Vagina (tissue), 2 donors: ENCODE results near the gene SMG6. TPM values are rescaled to one million over a fixed set of nuclear protein-coding genes. Genes with fewer than 3 reads are reported as not detected.

Experiments used
- DNase-seq, 2 donors: peaks; one replicate each; pipeline ENCODE4 v3.0.0-alpha.2; 2017; ENCODE audit errors: extremely low spot score in 2 of 2
- H3K27ac ChIP-seq: fragments of 200-600 bp; sonication (generic); one replicate; pipeline ENCODE4 v1.5.1; 2019
- H3K27me3 ChIP-seq: fragments of 200-600 bp; sonication (generic); one replicate; pipeline ENCODE4 v1.5.1; 2019
- H3K36me3 ChIP-seq, 2 donors: fragments of 200-600 bp; sonication (generic); one replicate each; pipeline ENCODE4 v1.5.1; 2017 to 2019
- H3K4me1 ChIP-seq: fragments of 200-600 bp; sonication (generic); one replicate; pipeline ENCODE4 v1.5.1; 2019
- H3K4me3 ChIP-seq, 2 donors: fragments of 200-600 bp; sonication (generic); 1 replicate in 1 of 2; 2 replicates in 1 of 2; pipeline ENCODE4 v1.5.1; 2016 to 2019
- H3K9me3 ChIP-seq: fragments of 200-600 bp; sonication (generic); one replicate; pipeline ENCODE4 v1.5.1; 2019
- POLR2A ChIP-seq, 2 donors: fragments of 450-650 bp; IDR thresholded peaks; one replicate each; pipeline ENCODE4 v1.6.1; 2017; ENCODE audit warnings: antibody characterized with exemption in 2 of 2, mild to moderate bottlenecking in 2 of 2, moderate library complexity in 2 of 2
- POLR2AphosphoS5 ChIP-seq, 2 donors: sonication (generic); formaldehyde crosslinking; IDR thresholded peaks; one replicate each; pipeline ENCODE4 v1.9.0; 2017; ENCODE audit warnings: antibody characterized with exemption in 2 of 2, mild to moderate bottlenecking in 2 of 2, low read depth in 1 of 2; ENCODE audit not compliant: insufficient read depth in 1 of 2
- intact Hi-C: fragments of 100-400 bp; cut with DNase I; formaldehyde crosslinking; loops from one replicate; pipeline ENCODE4 v1.15.1; 2023
- total RNA-seq: library from RNA; depleted of rRNA; stranded (reverse); fragments of >200 nt; gene quantifications from one replicate; pipeline ENCODE4 v1.2.3, GENCODE V29; 2016
- TF ChIP-seq, protein P1 (sequence below), 3 experiments: fragments of 450-650 bp in 2 of 3; fragments of 200-600 bp in 1 of 3; sonication (generic) in 1 of 3; IDR thresholded peaks; one replicate each; pipeline ENCODE4 v1.5.1; 2017 to 2019; ENCODE audit warnings: antibody characterized with exemption in 3 of 3, mild to moderate bottlenecking in 2 of 3, moderate library complexity in 2 of 3

The SMG6 gene
- total RNA-seq, 1 donor from 2014 or later = 46.2 TPM

DNA sequence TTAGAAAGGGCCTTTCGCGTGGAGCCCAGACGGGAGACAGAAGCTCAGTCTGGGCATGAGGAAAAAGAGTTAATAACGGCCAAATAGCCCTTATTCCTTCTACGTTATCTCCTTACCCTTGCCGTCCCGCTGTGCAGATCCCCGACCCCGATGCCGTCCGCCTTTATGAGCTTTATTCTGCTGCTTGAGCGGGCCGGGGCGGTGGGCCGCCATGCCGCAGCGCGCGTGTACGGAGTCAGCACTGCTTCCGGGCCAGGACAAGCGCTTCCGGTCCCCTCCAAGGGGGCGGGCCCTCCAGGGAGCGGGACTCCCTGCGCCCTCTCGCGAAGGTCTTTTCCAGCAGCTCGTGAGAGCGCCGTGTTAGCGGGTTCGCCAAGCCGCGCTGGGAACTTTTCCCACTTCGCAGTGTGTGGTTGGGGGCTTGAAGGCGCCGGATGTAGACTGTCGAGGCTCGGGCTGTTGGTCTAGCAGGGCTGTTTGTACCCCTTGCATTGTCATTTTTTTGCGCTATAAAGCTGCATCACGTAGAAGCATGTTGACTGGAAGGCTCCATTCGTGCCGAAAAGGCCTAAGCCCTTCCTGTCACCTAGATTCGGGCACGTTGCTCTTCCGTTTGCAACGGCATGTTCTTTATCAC, 32.7 kb upstream of the SMG6 start, which contains the start of gene TSR1:
TSR1 (minus strand) TSS at position 243 of the 637 bp plus-strand sequence; CDS start at position 213, 30 bp downstream.
- TF ChIP-seq POLR2A (IDR thresholded peaks at IDR 0.05) (peak in 1 of 2 donors; percentile 71), POLR2AphosphoS5 (IDR thresholded peaks at IDR 0.05; ENCODE audit: insufficient read depth in 1 of 2, low read depth in 1 of 2) (peak; percentile 89 to 97)
- TF ChIP-seq, protein P1, sequence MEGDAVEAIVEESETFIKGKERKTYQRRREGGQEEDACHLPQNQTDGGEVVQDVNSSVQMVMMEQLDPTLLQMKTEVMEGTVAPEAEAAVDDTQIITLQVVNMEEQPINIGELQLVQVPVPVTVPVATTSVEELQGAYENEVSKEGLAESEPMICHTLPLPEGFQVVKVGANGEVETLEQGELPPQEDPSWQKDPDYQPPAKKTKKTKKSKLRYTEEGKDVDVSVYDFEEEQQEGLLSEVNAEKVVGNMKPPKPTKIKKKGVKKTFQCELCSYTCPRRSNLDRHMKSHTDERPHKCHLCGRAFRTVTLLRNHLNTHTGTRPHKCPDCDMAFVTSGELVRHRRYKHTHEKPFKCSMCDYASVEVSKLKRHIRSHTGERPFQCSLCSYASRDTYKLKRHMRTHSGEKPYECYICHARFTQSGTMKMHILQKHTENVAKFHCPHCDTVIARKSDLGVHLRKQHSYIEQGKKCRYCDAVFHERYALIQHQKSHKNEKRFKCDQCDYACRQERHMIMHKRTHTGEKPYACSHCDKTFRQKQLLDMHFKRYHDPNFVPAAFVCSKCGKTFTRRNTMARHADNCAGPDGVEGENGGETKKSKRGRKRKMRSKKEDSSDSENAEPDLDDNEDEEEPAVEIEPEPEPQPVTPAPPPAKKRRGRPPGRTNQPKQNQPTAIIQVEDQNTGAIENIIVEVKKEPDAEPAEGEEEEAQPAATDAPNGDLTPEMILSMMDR (IDR thresholded peaks at IDR 0.05) = peak in 1 of 3 experiments; percentile 29
- Histone ChIP-seq H3K27ac (peak within 1 kb of the TSS; percentile 94), H3K9me3 (no peaks in the 10 kb centered on the region), H3K4me1 (peaks cover 28% of the 10 kb centered on the region), H3K36me3 (peaks cover 0 to 38% of the 10 kb centered on the region in 2 donors), H3K27me3 (no peaks in the 10 kb centered on the region), H3K4me3 (peak within 1 kb of the TSS; percentile 73 to 76)
- peak in 1 of 2 donors; percentile 96 for DNase-seq
- intact Hi-C loops = no loop called here

DNA sequence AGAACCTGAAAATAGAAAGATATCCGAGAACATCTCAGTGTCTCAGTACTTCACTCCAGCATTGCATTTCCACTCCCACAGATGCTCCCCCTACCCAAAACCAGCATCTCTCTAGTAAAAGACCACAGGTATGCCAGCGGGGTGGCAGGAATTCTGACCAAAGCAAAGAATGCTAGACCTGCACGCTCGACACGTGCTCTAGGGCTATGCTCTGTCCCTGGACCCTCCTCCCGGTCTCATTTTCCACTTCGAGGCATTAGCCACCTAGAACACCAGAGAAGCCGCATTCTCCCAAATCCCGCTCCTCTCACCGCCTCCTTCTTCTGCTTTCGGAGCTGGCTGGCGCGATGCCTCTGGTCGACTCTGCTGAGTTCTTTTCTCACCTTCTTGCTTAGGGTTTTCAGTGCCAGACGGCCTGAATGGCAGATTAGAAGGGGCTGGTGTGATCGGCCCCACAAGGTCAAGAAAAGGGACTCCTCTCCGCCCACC, 32.2 kb upstream of the SMG6 start:
- TF ChIP-seq, protein P1 (IDR thresholded peaks at IDR 0.05) = no peak
- TF ChIP-seq POLR2A (IDR thresholded peaks at IDR 0.05) = no peak
- Histone ChIP-seq H3K27me3 (no peaks in the 10 kb centered on the region), H3K27ac (peak overlapping the region; percentile 94), H3K4me1 (peaks cover 28% of the 10 kb centered on the region), H3K9me3 (no peaks in the 10 kb centered on the region), H3K36me3 (peaks cover 0 to 44% of the 10 kb centered on the region in 2 donors), H3K4me3 (peak overlapping the region; percentile 73 to 76)
- no peak for DNase-seq
- intact Hi-C loops = no loop called here

DNA sequence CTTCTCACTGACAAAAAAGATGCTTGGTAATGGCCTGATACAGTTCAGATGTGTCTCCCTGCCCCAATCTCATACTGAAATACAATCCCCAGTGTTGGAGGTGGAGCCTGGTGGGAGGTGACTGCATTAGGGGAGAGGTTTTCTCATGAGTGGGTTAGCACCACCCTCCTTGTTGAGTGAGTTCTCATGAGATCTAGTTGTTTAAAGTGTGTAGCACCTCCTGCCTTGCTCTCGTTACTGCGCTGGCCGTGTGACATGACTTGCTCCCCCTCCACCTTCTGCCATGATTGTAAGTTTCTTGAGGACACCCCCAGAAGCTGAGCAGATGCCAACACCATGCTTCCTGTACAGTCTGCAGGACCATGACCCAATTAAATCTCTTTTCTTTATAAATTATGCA, 27.7 kb upstream of the SMG6 start:
- Histone ChIP-seq H3K27ac (no peak overlapping the region), H3K36me3 (peaks cover 0 to 85% of the 10 kb centered on the region in 2 donors), H3K9me3 (no peaks in the 10 kb centered on the region), H3K27me3 (no peaks in the 10 kb centered on the region), H3K4me3 (no peak overlapping the region), H3K4me1 (peaks cover 22% of the 10 kb centered on the region)
- no peak for DNase-seq
- intact Hi-C loops = no loop called here
- TF ChIP-seq POLR2AphosphoS5 (IDR thresholded peaks at IDR 0.05; ENCODE audit: insufficient read depth in 1 of 2, low read depth in 1 of 2) (no peak), POLR2A (IDR thresholded peaks at IDR 0.05) (no peak)
- TF ChIP-seq, protein P1 (IDR thresholded peaks at IDR 0.05) = no peak

DNA sequence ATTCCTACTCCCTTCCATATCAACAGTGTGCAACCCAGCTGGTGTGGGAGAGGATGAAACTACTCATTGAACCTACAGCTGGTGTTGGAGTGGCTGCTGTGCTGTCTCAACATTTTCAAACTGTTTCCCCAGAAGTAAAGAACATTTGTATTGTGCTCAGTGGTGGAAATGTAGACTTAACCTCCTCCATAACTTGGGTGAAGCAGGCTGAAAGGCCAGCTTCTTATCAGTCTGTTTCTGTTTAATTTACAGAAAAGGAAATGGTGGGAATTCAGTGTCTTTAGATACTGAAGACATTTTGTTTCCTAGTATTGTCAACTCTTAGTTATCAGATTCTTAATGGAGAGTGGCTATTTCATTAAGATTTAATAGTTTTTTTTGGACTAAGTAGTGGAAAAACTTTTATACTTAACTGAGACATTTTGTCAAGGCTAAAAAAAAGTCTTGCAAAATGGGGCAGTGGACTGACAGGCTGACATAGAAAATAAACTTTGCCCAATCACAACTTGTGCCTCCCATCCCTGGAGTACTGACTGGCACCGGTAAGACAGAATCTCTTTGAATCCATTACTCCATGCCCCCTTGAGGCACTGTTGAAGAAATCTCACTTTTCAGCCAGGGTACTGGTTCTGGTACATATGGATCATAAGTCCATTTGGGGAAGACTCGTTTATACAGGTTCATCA, 20.2 kb upstream of the SMG6 start:
- H3K4me1 ChIP-seq = no peaks in the 10 kb centered on the region
- intact Hi-C loops = no loop called here
- DNase-seq = no peak
- peaks cover 3 to 76% of the 10 kb centered on the region in 2 donors for H3K36me3 ChIP-seq
- H3K27me3 ChIP-seq = no peaks in the 10 kb centered on the region
- no peak overlapping the region for H3K27ac ChIP-seq
- no peak overlapping the region for H3K4me3 ChIP-seq
- no peaks in the 10 kb centered on the region for H3K9me3 ChIP-seq
- TF ChIP-seq POLR2AphosphoS5 (IDR thresholded peaks at IDR 0.05; ENCODE audit: insufficient read depth in 1 of 2, low read depth in 1 of 2) (no peak), POLR2A (IDR thresholded peaks at IDR 0.05) (no peak)
- TF ChIP-seq, protein P1 (IDR thresholded peaks at IDR 0.05) = no peak

DNA sequence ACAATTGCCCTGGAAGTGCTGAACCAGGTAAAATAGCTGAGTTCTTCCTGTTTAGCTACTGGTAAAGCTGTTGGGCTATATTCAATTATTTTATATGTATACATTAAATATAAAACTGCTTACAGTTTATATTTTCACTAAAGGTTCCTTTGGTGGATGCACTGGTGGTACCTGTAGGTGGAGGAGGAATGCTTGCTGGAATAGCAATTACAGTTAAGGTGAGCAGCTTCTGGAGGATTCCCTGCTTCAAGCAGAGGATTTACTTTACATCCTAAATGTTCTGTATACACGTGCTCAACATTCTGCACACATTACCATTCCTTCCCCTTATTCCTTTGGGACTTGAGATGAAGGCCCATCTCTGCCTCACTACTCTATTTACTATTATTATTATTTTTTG, 17.8 kb upstream of the SMG6 start:
- H3K4me1 ChIP-seq = no peaks in the 10 kb centered on the region
- H3K27ac ChIP-seq = no peak overlapping the region
- H3K27me3 ChIP-seq = no peaks in the 10 kb centered on the region
- H3K4me3 ChIP-seq = no peak overlapping the region
- H3K9me3 ChIP-seq = no peaks in the 10 kb centered on the region
- no peak for TF ChIP-seq POLR2A (IDR thresholded peaks at IDR 0.05)
- TF ChIP-seq, protein P1 (IDR thresholded peaks at IDR 0.05) = no peak
- no peak for TF ChIP-seq POLR2AphosphoS5 (IDR thresholded peaks at IDR 0.05; ENCODE audit: insufficient read depth in 1 of 2, low read depth in 1 of 2)
- DNase-seq = no peak
- intact Hi-C loops = no loop called here
- peaks cover 3 to 56% of the 10 kb centered on the region in 2 donors for H3K36me3 ChIP-seq
